ENCODE results near the gene POU6F1.

- no peak for TF ChIP-seq CTCF (conservative IDR thresholded peaks at IDR 0.05)
- no peak for TF ChIP-seq EZH2 (IDR thresholded peaks at IDR 0.05; ENCODE audit: low read depth)
Observed at GRCh38 chr12:51183349-51183748, 34.5 kb downstream of the POU6F1 start.
